ENCODE results near the gene CKM.
"Not testable (repeated sequence)": the region's sequence is repeated elsewhere in the genome, so short reads cannot be mapped to it uniquely, and the experiment has no call there.

CKM gene

GRCh38 chr19:45349126-45349415, 26.4 kb upstream of the CKM start:
- no peak for DNase-seq (ENCODE audit: low read depth)

GRCh38 chr19:45348367-45349125, 25.9 kb upstream of the CKM start:
- DNase-seq (ENCODE audit: low read depth) = no peak

GRCh38 chr19:45347570-45348366, 25.1 kb upstream of the CKM start:
- no peak for DNase-seq (ENCODE audit: low read depth)

- no peak for DNase-seq (ENCODE audit: low read depth)
Observed at GRCh38 chr19:45346449-45346848, 23.8 kb upstream of the CKM start.

- no peak for DNase-seq (ENCODE audit: low read depth)
Observed at GRCh38 chr19:45345506-45345860, 22.8 kb upstream of the CKM start.

- DNase-seq (ENCODE audit: low read depth) = no peak
Observed at GRCh38 chr19:45344621-45345505, 22.2 kb upstream of the CKM start.

- no peak for DNase-seq (ENCODE audit: low read depth)
Observed at GRCh38 chr19:45342911-45343310, 20.2 kb upstream of the CKM start.

- DNase-seq (ENCODE audit: low read depth) = no peak
Observed at GRCh38 chr19:45340899-45341453, 18.3 kb upstream of the CKM start.

GRCh38 chr19:45340232-45340898, 17.7 kb upstream of the CKM start, which contains the start of gene KLC3:
TSS of gene KLC3 (plus strand) at chr19:45340750. CDS start at chr19:45345542, 4,792 bp downstream.
- no peak for DNase-seq (ENCODE audit: low read depth)

- DNase-seq (ENCODE audit: low read depth) = no peak
Observed at GRCh38 chr19:45339629-45340028, 17.0 kb upstream of the CKM start.

- DNase-seq (ENCODE audit: low read depth) = no peak
Observed at GRCh38 chr19:45336696-45337251, 14.1 kb upstream of the CKM start.

GRCh38 chr19:45334881-45335280, 12.2 kb upstream of the CKM start:
- DNase-seq (ENCODE audit: low read depth) = not testable (repeated sequence)

- no peak for DNase-seq (ENCODE audit: low read depth)
Observed at GRCh38 chr19:45333609-45334303, 11.1 kb upstream of the CKM start.

- no peak for DNase-seq (ENCODE audit: low read depth)
Observed at GRCh38 chr19:45331411-45331810, 8.7 kb upstream of the CKM start.

- DNase-seq (ENCODE audit: low read depth) = no peak
Observed at GRCh38 chr19:45327404-45328143, 4.9 kb upstream of the CKM start.

GRCh38 chr19:45324349-45324907, 1.8 kb upstream of the CKM start:
- no peak for DNase-seq (ENCODE audit: low read depth)

- no peak for DNase-seq (ENCODE audit: low read depth)
Observed at GRCh38 chr19:45323671-45324081, 1.0 kb upstream of the CKM start.

GRCh38 chr19:45322311-45322710, 364 bp downstream of the CKM start:
- DNase-seq (ENCODE audit: low read depth) = no peak

GRCh38 chr19:45321848-45322247, 827 bp downstream of the CKM start:
- DNase-seq (ENCODE audit: low read depth) = no peak

Measured in activated gamma-delta T cell treated with anti-CD3 and anti-CD28 coated beads, Interleukin-2, amount 50 U/mL, for 16 hours (primary cell).